Thoracic aorta (tissue), 2 donors: ENCODE measurements around the gene ARHGEF28. TPM values are rescaled to one million over a fixed set of nuclear protein-coding genes. Genes with fewer than 3 reads are reported as not detected.

Experiments used
- ATAC-seq: fragments of 150-250 bp; one replicate; pipeline ENCODE4 v1.8.0; 2017; ENCODE audit warnings: low read depth; ENCODE audit not compliant: insufficient number of reproducible peaks, low FRiP score
- DNase-seq: peaks from one replicate; pipeline ENCODE4 v3.0.0-alpha.2; 2020; ENCODE audit warnings: low spot score
- H3K27ac ChIP-seq, 2 donors: fragments of 200-600 bp; sonication (generic); 1 replicate in 1 of 2; 2 replicates in 1 of 2; pipeline ENCODE4 v1.5.1; 2016; ENCODE audit warnings: mild to moderate bottlenecking in 2 of 2, moderate library complexity in 2 of 2
- H3K27me3 ChIP-seq: fragments of 200-600 bp; sonication (generic); replicated peaks from 2 replicates; pipeline ENCODE4 v1.6.0; 2016; ENCODE audit warnings: mild to moderate bottlenecking; ENCODE audit not compliant: insufficient read depth
- H3K36me3 ChIP-seq: fragments of 200-600 bp; sonication (generic); one replicate; pipeline ENCODE4 v1.5.1; 2016
- H3K4me1 ChIP-seq, 2 donors: fragments of 200-600 bp; sonication (generic); 1 replicate in 1 of 2; 2 replicates in 1 of 2; pipeline versions ENCODE4 v1.5.1 to v1.6.0; 2016; ENCODE audit warnings: low read depth in 2 of 2, mild to moderate bottlenecking in 1 of 2; ENCODE audit not compliant: control insufficient read depth in 1 of 2
- H3K4me3 ChIP-seq: fragments of 200-600 bp; sonication (generic); 2 replicates; pipeline ENCODE4 v1.5.1; 2016; ENCODE audit warnings: mild to moderate bottlenecking
- H3K9me3 ChIP-seq: fragments of 200-600 bp; sonication (generic); 2 replicates; pipeline ENCODE4 v1.5.1; 2016
- total RNA-seq, 2 donors: library from RNA; depleted of rRNA; stranded (reverse); fragments of >200 nt; gene quantifications; one replicate each; pipeline versions ENCODE4 v1.1.0 to v1.2.3, GENCODE V29; 2016
- TF ChIP-seq, protein P1 (sequence below): fragments of 200-600 bp; sonication (generic); IDR thresholded peaks from one replicate; pipeline ENCODE4 v1.5.1; 2019; ENCODE audit warnings: antibody characterized with exemption

Gene ARHGEF28
- total RNA-seq, 2 donors from 2014 or later, result 35.5 to 40.8 TPM

DNA sequence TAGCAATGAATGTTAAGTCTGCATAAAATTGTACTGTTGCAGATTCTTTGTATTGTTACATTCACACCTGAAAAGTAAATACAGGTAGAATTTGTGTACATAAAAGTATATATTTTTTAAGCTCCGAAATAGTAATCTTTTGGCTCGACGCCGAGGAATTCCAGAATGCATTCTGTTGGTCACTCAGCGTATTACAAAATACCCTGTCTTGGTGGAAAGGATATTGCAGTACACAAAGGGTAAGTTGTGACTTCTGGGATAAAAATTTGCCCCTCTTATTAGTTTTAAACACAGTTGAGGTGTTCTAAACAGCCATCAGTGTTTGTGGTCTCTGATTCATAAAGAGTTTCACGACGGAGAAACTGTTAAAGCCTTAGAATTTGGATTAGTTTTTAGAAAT, 257.6 kb downstream of the ARHGEF28 start:
- no peak for DNase-seq
- ATAC-seq, result no peak
- H3K4me3 ChIP-seq, result no peak overlapping the region
- TF ChIP-seq, protein P1, sequence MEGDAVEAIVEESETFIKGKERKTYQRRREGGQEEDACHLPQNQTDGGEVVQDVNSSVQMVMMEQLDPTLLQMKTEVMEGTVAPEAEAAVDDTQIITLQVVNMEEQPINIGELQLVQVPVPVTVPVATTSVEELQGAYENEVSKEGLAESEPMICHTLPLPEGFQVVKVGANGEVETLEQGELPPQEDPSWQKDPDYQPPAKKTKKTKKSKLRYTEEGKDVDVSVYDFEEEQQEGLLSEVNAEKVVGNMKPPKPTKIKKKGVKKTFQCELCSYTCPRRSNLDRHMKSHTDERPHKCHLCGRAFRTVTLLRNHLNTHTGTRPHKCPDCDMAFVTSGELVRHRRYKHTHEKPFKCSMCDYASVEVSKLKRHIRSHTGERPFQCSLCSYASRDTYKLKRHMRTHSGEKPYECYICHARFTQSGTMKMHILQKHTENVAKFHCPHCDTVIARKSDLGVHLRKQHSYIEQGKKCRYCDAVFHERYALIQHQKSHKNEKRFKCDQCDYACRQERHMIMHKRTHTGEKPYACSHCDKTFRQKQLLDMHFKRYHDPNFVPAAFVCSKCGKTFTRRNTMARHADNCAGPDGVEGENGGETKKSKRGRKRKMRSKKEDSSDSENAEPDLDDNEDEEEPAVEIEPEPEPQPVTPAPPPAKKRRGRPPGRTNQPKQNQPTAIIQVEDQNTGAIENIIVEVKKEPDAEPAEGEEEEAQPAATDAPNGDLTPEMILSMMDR, result no peak
- H3K27ac ChIP-seq, result no peak overlapping the region
- H3K9me3 ChIP-seq, result no peaks in the 10 kb centered on the region
- H3K36me3 ChIP-seq, result no peaks in the 10 kb centered on the region
- no peaks in the 10 kb centered on the region for H3K27me3 ChIP-seq
- no peaks in the 10 kb centered on the region for H3K4me1 ChIP-seq

DNA sequence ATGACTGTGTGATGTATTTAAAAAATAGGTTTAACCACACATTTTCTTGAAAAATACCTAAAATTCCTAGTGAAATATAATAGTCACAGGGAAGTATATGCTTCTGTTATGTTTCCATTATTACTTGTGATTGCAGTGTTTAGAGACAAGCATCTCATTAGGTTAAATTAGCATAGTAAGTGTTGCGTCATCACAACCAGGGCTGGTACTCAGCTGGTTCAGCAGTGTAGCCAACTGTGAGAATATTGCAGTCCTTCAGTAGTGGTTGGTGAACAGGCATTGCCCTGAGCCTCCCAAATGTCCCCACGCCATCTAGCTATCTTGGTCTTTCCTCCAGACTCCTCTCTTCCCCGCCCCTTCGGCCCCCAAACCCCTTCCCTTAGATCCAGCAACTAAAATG, 261.7 kb downstream of the ARHGEF28 start:
- Histone ChIP-seq H3K4me3 (no peak overlapping the region), H3K36me3 (no peaks in the 10 kb centered on the region), H3K9me3 (no peaks in the 10 kb centered on the region), H3K4me1 (no peaks in the 10 kb centered on the region), H3K27ac (no peak overlapping the region), H3K27me3 (no peaks in the 10 kb centered on the region)
- DNase-seq (no peak), ATAC-seq (no peak)
- TF ChIP-seq, protein P1, result no peak

DNA sequence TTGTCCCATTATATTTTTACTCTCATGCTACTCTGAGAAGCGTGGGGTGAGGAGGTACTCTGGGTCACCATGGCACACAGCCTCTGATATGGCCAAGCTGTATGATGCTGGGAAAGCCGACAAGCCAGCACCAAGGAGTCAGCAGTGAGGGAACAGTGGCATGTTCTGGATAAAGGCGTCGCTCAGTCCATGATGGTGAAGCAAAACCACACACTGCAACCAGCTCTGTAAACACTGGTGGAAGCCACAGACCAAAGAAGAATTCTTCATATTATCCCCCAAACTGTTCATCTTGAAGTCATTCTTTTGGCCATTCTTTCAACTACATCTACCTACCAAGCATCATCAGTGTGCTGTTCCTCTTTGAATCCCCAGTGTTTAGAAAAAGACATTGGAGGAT, 264.6 kb downstream of the ARHGEF28 start:
- Histone ChIP-seq H3K36me3 (no peaks in the 10 kb centered on the region), H3K4me3 (no peak overlapping the region), H3K27me3 (no peaks in the 10 kb centered on the region), H3K4me1 (no peaks in the 10 kb centered on the region), H3K9me3 (no peaks in the 10 kb centered on the region), H3K27ac (no peak overlapping the region)
- no peak for DNase-seq
- TF ChIP-seq, protein P1, result no peak
- ATAC-seq, result no peak

DNA sequence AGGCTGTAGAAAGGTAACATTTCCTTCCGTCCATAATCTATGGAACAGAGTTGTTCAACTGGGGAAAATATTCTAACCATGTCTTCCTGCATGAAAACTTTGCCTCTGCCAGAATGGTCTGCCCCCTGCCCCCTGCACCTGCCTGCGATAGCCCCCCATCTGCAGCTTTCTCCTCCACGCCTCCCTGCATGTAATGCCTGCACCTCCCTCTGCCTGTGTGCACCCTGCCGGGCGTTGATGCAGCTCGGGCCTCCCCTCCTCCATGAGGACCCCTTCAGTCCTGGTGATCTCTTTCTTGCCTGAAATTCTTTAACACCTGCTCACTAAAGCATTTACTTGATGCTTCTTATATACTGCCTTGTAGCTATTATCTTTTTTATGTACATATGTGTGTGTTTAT, 266.2 kb downstream of the ARHGEF28 start:
- Histone ChIP-seq H3K27ac (no peak overlapping the region), H3K9me3 (no peaks in the 10 kb centered on the region), H3K36me3 (no peaks in the 10 kb centered on the region), H3K27me3 (no peaks in the 10 kb centered on the region), H3K4me3 (no peak overlapping the region), H3K4me1 (no peaks in the 10 kb centered on the region)
- DNase-seq, result no peak
- no peak for ATAC-seq
- TF ChIP-seq, protein P1, result no peak

DNA sequence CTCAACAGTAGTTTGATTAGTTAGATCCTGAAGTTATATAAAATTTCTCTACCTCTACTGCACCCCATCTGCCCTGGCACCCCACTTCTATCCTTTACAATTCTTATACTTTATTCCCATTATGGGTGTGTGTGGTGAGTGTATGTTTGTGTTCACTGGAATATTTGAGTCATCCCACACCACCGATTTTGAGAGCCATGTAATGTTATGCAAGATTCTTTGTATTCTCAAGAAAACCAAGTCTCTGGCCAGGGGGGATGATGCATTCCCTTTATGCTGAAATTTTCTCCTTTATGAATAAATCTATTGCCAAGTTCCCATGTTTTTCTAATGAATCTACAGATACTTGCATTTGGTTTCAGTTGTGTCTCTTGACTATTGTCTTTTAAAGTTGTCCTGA, 266.8 kb downstream of the ARHGEF28 start:
- DNase-seq (no peak), ATAC-seq (no peak)
- Histone ChIP-seq H3K4me1 (no peaks in the 10 kb centered on the region), H3K4me3 (no peak overlapping the region), H3K36me3 (no peaks in the 10 kb centered on the region), H3K9me3 (no peaks in the 10 kb centered on the region), H3K27me3 (no peaks in the 10 kb centered on the region), H3K27ac (no peak overlapping the region)
- TF ChIP-seq, protein P1, result no peak
